Hepatocyte (in vitro differentiated cells): Measurements from ENCODE around the gene LSAMP. TPM values are rescaled to one million over a fixed set of nuclear protein-coding genes. Genes with fewer than 3 reads are reported as not detected.

Source experiments
- DNase-seq: peaks from one replicate; pipeline ENCODE4 v3.0.0-alpha.2; 2016; ENCODE audit warnings: low spot score
- H2AFZ ChIP-seq: fragments of 200-600 bp; sonication (generic); 2 replicates; pipeline ENCODE4 v1.6.0; 2016; ENCODE audit warnings: antibody characterized with exemption, mild to moderate bottlenecking
- H3K27ac ChIP-seq: fragments of 200-600 bp; sonication (generic); 2 replicates; pipeline ENCODE4 v1.5.1; 2016; ENCODE audit warnings: mild to moderate bottlenecking
- H3K27me3 ChIP-seq: fragments of 200-600 bp; sonication (generic); 2 replicates; pipeline ENCODE4 v1.6.1; 2016
- H3K36me3 ChIP-seq: fragments of 200-600 bp; sonication (generic); replicated peaks from 2 replicates; pipeline ENCODE4 v1.5.1; 2016; ENCODE audit warnings: low read depth; ENCODE audit not compliant: insufficient read depth
- H3K4me1 ChIP-seq: fragments of 200-600 bp; sonication (generic); 2 replicates; pipeline ENCODE4 v1.5.1; 2016; ENCODE audit warnings: mild to moderate bottlenecking, moderate library complexity; ENCODE audit not compliant: insufficient read depth
- H3K4me2 ChIP-seq: fragments of 200-600 bp; sonication (generic); 2 replicates; pipeline ENCODE4 v1.6.0; 2016
- H3K4me3 ChIP-seq: fragments of 200-600 bp; sonication (generic); 2 replicates; pipeline ENCODE4 v1.5.1; 2016; ENCODE audit warnings: mild to moderate bottlenecking
- H3K79me2 ChIP-seq: fragments of 200-600 bp; sonication (generic); 2 replicates; pipeline ENCODE4 v1.6.0; 2017; ENCODE audit warnings: mild to moderate bottlenecking
- H3K9me2 ChIP-seq: fragments of 200-600 bp; sonication (generic); replicated peaks from 2 replicates; pipeline ENCODE4 v1.6.0; 2017; ENCODE audit warnings: mild to moderate bottlenecking; ENCODE audit not compliant: insufficient read depth
- H3K9me3 ChIP-seq: fragments of 200-600 bp; sonication (generic); 2 replicates; pipeline ENCODE4 v1.5.1; 2016; ENCODE audit warnings: low read depth, mild to moderate bottlenecking
- H4K20me1 ChIP-seq: fragments of 200-600 bp; sonication (generic); 2 replicates; pipeline ENCODE4 v1.6.0; 2016; ENCODE audit warnings: mild to moderate bottlenecking; ENCODE audit not compliant: insufficient read depth, poor library complexity, severe bottlenecking
- EZH2 ChIP-seq: fragments of 200-600 bp; sonication (generic); IDR thresholded peaks from 2 replicates; pipeline ENCODE4 v1.6.1; 2016; ENCODE audit warnings: antibody characterized with exemption, mild to moderate bottlenecking, borderline replicate concordance
- EZH2phosphoT487 ChIP-seq: fragments of 200-600 bp; sonication (generic); IDR thresholded peaks from one replicate; pipeline ENCODE4 v1.6.1; 2018; ENCODE audit warnings: antibody characterized with exemption, mild to moderate bottlenecking, low read depth, moderate library complexity; ENCODE audit not compliant: unreplicated experiment, severe bottlenecking
- WGBS: methylation state at CpG from one replicate; pipeline ENCODE4 v1.1.6; 2016; ENCODE audit warnings: low lambda C conversion rate; ENCODE audit errors: missing lambda C conversion rate; 5-methylcytosine and 5-hydroxymethylcytosine counted together
- polyA plus RNA-seq: library from polyadenylated mRNA; unstranded; fragments of >200 nt; fragmentation: Nextera tagmentation; extraction: Ambion mirVana; gene quantifications from 2 replicates; pipeline ENCODE4 v1.2.1, GENCODE V29; 2016
- total RNA-seq: library from RNA; depleted of rRNA; stranded (reverse); fragments of >200 nt; gene quantifications from 2 replicates; pipeline ENCODE4 v1.2.3, GENCODE V29; 2014
- TF ChIP-seq, protein P1 (sequence below): fragments of 200-600 bp; sonication (generic); IDR thresholded peaks from 2 replicates; pipeline ENCODE4 v1.5.1; 2016; ENCODE audit warnings: antibody characterized with exemption, mild to moderate bottlenecking; ENCODE audit not compliant: poor library complexity

Gene LSAMP
- total and polyA plus RNA-seq, 2 experiments from 2014 or later = 15.1 to 22.3 TPM

DNA sequence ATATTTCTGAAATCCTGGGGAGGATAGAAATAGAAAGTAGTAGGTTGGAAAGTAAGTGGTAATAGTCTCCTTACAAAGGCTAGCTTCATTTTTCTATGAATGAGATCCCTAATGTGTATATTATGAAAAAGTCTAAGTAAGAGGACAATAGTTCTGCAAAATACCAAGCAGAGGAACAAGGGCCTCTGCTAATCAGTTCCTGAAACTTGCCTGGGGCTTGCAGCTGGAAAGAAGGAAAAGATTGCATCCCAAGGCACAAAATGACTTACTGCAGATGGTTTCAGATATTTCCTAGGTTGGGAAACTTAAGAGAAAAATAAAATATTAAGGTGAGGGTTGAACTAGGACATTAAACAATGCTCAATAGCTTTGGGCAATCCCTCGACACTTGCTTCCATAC lies 528.4 kb downstream of the LSAMP start:
- WGBS = 81% methylated on average over 1 of the region's 1 CpG
- TF ChIP-seq EZH2phosphoT487 = no peak
- no peak for TF ChIP-seq EZH2
- TF ChIP-seq, protein P1, sequence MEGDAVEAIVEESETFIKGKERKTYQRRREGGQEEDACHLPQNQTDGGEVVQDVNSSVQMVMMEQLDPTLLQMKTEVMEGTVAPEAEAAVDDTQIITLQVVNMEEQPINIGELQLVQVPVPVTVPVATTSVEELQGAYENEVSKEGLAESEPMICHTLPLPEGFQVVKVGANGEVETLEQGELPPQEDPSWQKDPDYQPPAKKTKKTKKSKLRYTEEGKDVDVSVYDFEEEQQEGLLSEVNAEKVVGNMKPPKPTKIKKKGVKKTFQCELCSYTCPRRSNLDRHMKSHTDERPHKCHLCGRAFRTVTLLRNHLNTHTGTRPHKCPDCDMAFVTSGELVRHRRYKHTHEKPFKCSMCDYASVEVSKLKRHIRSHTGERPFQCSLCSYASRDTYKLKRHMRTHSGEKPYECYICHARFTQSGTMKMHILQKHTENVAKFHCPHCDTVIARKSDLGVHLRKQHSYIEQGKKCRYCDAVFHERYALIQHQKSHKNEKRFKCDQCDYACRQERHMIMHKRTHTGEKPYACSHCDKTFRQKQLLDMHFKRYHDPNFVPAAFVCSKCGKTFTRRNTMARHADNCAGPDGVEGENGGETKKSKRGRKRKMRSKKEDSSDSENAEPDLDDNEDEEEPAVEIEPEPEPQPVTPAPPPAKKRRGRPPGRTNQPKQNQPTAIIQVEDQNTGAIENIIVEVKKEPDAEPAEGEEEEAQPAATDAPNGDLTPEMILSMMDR = no peak
- Histone ChIP-seq H3K79me2 (no peaks in the 10 kb centered on the region), H3K9me3 (no peaks in the 10 kb centered on the region), H3K4me3 (no peak overlapping the region), H3K4me2 (no peak overlapping the region), H2AFZ (no peak overlapping the region), H3K4me1 (no peaks in the 10 kb centered on the region), H3K27me3 (no peaks in the 10 kb centered on the region), H3K9me2 (no peaks in the 10 kb centered on the region), H3K36me3 (no peaks in the 10 kb centered on the region), H3K27ac (no peak overlapping the region), H4K20me1 (no peaks in the 10 kb centered on the region)
- no peak for DNase-seq

DNA sequence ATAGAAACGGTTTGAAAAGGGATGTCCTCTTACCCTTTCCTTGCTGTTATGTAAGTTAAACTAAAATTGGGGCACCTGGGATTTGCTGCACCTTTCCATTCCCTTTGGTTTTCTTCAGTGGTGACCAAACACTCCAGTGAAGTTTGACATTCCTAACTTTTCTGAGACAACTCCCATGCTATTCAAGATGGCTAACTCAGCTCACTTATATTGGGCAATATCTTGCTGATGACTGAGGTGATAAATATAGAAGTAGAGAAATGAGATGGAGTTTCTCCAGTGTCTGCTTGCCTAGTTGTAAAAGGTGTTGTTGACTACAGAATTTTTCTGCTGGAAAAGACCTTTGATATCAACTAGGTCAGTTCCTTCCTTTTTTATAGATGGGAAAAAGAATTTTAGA lies 530.2 kb downstream of the LSAMP start:
- 93% methylated on average over 1 of the region's 1 CpG for WGBS
- Histone ChIP-seq H2AFZ (no peak overlapping the region), H3K4me2 (no peak overlapping the region), H3K79me2 (no peaks in the 10 kb centered on the region), H4K20me1 (no peaks in the 10 kb centered on the region), H3K27me3 (no peaks in the 10 kb centered on the region), H3K9me3 (no peaks in the 10 kb centered on the region), H3K9me2 (no peaks in the 10 kb centered on the region), H3K4me3 (no peak overlapping the region), H3K36me3 (no peaks in the 10 kb centered on the region), H3K27ac (no peak overlapping the region), H3K4me1 (no peaks in the 10 kb centered on the region)
- DNase-seq = no peak
- TF ChIP-seq, protein P1 = no peak
- TF ChIP-seq EZH2phosphoT487 (no peak), EZH2 (no peak)

DNA sequence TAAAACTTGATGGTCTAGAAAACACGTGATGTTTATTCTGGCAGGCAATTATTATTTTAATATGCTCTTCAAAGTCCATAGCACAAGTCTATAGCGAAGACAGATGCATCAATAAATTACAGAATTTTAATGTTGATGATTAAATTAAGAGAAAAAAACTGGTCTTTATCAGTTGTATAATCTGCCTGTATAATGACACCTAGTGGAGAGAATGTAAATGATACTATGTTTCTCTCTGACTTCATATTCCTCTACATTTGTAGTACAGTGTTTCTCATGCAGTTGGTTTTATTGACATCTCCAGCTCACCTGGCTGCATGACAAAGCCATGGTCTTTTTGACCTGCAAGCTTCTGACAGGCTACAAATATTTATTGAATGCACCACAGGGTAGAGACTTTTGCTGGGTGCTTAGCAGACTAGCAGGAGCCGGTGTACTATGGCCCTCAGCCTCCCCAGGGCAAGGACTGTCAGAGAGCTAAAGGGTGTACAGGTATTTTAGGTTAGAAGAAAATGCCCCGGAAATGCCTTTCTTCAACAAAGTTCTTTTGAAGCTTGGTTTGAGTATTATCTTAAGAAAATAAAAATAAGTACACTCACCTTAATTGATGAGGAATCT lies 532.1 kb downstream of the LSAMP start:
- WGBS = 73% methylated on average over 4 of the region's 4 CpGs
- H3K4me2 ChIP-seq = no peak overlapping the region
- H3K9me3 ChIP-seq = no peaks in the 10 kb centered on the region
- TF ChIP-seq, protein P1 = peak; percentile 40
- TF ChIP-seq EZH2 (no peak), EZH2phosphoT487 (no peak)
- no peaks in the 10 kb centered on the region for H3K4me1 ChIP-seq
- H3K79me2 ChIP-seq = no peaks in the 10 kb centered on the region
- no peaks in the 10 kb centered on the region for H3K9me2 ChIP-seq
- no peaks in the 10 kb centered on the region for H3K36me3 ChIP-seq
- no peak overlapping the region for H3K27ac ChIP-seq
- no peak overlapping the region for H2AFZ ChIP-seq
- no peak overlapping the region for H3K4me3 ChIP-seq
- no peaks in the 10 kb centered on the region for H3K27me3 ChIP-seq
- DNase-seq = no peak
- H4K20me1 ChIP-seq = no peaks in the 10 kb centered on the region
